Lower leg skin (tissue), 3 donors: ENCODE measurements around the gene GCLC.

Source experiments
- POLR2A ChIP-seq, 2 donors: fragments of 450-650 bp; IDR thresholded peaks; one replicate each; pipeline ENCODE4 v1.6.1; 2016 to 2017; ENCODE audit warnings: antibody characterized with exemption in 2 of 2, mild to moderate bottlenecking in 1 of 2, moderate library complexity in 1 of 2
- TF ChIP-seq, protein P1 (sequence below), 3 donors: fragments of 450-650 bp; IDR thresholded peaks; one replicate each; pipeline ENCODE4 v1.5.1; 2016; ENCODE audit warnings: antibody characterized with exemption in 3 of 3, mild to moderate bottlenecking in 3 of 3, moderate library complexity in 2 of 3

DNA sequence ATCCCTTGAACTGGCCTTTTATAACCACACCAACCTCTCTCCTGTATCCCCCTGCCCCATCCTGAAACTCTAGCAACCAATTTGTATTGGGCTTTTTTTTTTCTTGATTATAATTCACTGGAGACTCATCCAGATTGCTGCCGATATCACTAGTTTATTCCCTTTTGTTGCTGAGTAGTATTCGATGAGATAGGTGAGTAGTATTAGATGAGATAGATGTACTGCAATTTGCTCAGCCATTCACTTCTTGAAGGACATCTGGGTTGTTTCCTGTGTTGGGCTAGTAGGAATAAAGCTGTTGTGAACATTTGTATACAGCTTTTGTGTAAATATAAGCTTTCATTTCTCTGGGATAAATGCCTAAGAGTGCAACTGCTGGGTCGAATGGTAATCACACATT, 58.2 kb downstream of the GCLC start:
- no peak for TF ChIP-seq POLR2A (IDR thresholded peaks at IDR 0.05)
- TF ChIP-seq, protein P1, sequence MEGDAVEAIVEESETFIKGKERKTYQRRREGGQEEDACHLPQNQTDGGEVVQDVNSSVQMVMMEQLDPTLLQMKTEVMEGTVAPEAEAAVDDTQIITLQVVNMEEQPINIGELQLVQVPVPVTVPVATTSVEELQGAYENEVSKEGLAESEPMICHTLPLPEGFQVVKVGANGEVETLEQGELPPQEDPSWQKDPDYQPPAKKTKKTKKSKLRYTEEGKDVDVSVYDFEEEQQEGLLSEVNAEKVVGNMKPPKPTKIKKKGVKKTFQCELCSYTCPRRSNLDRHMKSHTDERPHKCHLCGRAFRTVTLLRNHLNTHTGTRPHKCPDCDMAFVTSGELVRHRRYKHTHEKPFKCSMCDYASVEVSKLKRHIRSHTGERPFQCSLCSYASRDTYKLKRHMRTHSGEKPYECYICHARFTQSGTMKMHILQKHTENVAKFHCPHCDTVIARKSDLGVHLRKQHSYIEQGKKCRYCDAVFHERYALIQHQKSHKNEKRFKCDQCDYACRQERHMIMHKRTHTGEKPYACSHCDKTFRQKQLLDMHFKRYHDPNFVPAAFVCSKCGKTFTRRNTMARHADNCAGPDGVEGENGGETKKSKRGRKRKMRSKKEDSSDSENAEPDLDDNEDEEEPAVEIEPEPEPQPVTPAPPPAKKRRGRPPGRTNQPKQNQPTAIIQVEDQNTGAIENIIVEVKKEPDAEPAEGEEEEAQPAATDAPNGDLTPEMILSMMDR (IDR thresholded peaks at IDR 0.05), result no peak
